Skeletal muscle cell (primary cell): ENCODE measurements around the gene IRF8.
"Not testable (repeated sequence)": the region's sequence is repeated elsewhere in the genome, so short reads cannot be mapped to it uniquely, and the experiment has no call there.

Experiments
- DNase-seq: peaks from one replicate; pipeline ENCODE4 v3.0.0-alpha.2; 2010; ENCODE audit warnings: low read depth
- H3K4me3 ChIP-seq: 2 replicates; pipeline ENCODE4 v1.5.1; 2011; ENCODE audit warnings: low read depth, mild to moderate bottlenecking, control low read depth, low read length, moderate library complexity

IRF8 gene

DNA sequence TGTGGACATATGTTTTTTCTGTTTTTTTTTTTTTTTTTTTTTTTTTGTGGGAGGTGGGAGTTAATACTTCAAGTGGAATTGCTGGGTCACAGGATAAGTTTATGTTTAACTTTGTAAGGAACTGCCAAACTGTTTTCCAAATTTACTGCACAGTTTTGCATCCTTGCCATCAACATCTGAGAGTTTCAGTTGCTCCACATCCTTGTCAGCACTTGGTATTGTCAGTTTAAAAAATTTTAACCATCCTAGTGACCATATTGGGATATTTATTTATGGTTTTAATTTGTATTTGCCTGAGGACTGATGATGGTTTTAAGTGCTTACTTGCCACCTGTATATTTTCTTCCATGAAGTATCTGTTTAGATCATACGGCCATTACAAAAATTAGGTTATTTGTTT is 34.0 kb upstream of the IRF8 start:
- no peak overlapping the region for H3K4me3 ChIP-seq
- DNase-seq = no peak

DNA sequence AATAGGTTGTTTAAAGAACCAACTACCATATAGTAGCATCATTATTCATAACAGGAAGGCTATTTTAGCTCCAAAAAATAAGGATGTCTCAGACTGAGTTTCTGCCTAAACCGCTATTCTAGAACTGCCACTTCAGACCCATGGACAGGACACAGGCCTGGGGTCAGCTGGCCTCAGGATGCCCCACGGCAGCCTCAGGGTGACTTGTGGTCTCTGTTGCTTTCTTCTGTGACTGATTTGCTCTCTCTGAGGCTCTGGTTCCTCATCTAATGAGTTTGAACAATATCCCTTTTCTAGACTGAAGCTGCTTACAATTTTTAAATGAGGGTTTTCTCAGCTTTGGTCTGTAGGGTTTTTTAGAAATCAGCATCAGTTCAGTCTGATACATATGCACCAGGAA is 31.8 kb upstream of the IRF8 start:
- H3K4me3 ChIP-seq = no peak overlapping the region
- no peak for DNase-seq

DNA sequence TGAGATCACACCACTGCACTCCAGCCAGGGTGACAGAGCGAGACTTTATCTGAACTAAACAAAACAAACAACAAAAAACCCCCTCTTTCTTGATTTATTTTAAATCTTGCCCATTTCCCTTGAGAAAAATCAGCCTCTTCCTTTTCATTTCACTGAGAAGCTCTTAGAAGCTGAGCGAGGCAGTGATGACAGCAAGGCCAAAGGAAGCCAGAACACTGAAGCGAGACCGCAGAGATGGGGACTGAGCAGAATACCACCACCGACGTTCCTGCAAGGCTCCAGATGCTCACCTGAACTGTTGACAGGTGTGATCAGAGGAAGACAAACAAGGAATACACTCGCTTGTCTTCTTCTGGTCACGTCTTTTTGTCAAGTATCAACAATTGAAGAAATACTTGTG is 30.5 kb upstream of the IRF8 start:
- DNase-seq = no peak
- no peak overlapping the region for H3K4me3 ChIP-seq

DNA sequence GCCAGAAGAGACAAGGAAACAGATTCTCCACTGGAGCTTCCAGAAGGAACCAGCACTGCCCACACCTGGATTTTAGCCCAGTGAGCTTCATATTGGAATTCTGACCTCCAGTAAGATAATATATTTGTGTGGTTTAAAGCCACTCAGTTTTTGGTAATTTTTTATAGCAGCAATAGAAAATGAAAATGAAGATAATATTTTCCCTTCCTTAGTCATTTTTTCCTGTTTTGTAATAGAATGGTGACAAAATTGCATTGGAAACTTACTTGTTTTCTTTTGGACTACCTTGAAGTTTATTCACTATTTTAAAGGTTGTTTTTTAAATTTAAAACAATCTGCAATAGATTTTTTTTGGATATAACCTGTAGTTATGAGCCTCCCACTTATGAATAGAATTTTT is 29.8 kb upstream of the IRF8 start:
- no peak for DNase-seq
- no peak overlapping the region for H3K4me3 ChIP-seq

DNA sequence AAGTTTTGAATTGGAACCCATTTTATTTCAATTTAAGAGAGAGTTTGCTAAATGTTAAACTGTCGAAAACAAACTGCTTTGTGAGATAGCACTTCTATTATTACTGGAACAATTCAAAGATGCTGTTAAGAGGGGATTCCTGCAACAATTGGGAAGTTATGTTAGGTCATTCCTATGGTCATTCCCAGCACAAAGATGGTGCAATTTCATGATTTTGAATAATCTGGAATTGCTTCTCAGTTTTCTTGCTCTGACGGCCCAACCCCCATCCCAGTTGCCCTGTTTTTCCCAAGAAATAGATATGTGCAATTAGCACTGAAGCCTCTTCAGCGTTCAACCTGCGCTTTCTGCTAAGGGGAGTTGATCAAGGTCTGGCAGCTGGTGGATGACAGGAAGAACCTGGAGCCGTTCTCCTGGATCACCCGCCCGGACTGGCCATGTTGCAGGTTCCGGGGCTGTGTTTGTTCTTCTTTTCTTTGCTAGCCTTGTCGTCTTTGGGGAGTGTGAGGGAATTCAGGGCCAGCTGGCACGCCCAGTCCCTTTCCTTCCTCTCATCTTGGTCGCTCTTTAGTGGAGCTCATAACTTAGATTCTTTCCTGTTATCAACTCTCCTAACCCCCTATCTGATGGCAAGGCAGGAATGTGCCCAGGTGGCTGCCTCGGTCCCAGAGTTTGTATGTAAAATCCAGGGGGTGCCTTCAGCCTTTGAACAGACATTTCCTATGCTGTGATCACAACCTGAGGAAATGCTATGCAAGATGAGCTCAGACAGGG is 29.0 kb upstream of the IRF8 start:
- H3K4me3 ChIP-seq = no peak overlapping the region
- DNase-seq = no peak

DNA sequence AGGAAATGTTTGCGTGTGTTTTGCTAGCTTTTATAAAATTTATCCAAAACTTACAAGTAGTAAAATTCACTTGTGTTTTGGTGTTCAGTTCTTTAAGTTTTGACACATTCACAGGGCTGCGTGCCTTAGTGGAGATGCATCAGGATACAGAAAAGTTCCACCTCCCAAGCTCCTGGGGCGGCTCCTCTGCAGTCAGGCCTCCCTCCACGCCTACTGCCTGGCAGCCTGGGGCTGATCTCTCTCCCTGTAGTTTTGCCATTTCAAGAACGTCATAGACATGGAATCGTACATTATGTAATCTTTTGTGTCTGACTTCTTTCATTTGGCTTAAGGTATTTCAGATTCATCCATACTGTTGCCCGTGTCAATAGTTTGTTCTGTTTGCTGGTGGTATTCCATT is 27.2 kb upstream of the IRF8 start:
- no peak for DNase-seq
- H3K4me3 ChIP-seq = no peak overlapping the region

DNA sequence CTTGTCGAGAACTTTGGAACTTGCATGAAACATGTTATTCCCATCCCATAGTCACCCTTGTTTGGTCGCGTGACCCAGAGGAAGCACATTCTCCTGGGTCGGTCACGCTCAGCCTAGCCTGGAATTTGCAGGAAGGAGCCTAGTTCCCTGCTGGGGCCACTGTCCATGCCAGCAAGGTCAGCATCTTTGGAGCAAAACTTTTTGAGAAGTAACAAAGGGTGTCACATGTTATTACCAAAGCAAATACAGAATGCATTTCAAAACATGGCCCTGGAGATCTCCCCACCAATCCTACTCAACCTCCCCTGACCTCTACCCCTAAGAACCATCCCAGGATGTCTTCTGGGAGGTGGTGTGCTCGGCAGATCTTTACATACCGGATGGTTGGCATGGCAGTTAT is 26.2 kb upstream of the IRF8 start:
- no peak overlapping the region for H3K4me3 ChIP-seq
- no peak for DNase-seq

DNA sequence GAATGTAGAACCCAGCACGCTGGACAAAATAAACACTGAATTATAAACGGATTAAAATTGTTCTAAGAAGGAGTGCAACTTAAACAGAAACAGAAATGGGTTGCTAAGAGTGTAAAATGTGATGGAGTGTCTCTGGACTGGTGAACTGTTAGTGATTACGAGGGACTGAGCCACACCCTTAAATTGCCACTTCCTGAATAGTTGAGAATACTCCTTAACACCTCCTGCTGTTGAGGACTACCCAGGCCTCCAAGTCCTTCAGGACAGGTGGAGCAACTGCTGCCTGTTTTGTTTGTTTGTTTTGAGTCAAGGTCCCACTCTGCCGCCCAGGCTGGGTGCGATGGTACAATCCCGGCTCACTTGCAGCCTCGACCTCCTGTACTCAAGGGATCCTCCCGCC is 25.8 kb upstream of the IRF8 start:
- H3K4me3 ChIP-seq = no peak overlapping the region
- no peak for DNase-seq

DNA sequence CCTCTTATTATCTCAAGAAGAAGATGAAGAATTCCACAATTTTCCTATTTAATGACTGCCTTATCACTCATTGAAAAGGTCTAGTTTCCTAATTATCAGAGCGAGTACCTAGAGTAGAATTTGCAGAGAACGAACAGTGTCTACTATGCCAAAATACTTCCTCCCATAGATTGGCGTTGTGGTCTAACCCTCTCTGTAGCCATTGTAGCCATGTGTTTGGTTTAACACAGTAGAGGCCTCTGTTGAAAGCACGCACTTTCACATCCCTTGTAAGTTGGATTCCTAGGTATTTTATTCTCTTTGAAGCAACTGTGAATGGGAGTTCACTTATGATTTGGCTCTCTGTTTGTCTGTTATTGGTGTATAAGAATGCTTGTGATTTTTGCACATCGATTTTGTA is 24.9 kb upstream of the IRF8 start:
- not testable (repeated sequence) for H3K4me3 ChIP-seq, DNase-seq

DNA sequence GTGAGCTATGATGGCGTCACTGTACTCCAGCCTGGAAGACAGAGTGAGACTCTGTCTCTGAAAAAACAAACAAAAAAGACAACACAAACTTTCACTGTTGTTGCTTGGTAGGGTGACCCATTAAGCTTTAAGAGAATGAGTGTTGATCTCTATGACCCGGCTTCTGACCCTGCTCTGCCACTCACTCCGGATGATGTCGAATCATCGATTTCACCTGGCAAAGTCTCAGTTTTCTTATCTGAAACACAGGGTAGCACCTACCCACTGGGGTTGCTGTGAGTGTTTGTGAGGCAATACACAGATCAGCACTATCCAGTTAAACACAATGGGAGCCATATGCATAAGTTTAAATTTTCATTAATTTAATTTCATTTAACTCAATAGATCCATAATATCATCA is 20.6 kb upstream of the IRF8 start:
- no peak overlapping the region for H3K4me3 ChIP-seq
- no peak for DNase-seq

DNA sequence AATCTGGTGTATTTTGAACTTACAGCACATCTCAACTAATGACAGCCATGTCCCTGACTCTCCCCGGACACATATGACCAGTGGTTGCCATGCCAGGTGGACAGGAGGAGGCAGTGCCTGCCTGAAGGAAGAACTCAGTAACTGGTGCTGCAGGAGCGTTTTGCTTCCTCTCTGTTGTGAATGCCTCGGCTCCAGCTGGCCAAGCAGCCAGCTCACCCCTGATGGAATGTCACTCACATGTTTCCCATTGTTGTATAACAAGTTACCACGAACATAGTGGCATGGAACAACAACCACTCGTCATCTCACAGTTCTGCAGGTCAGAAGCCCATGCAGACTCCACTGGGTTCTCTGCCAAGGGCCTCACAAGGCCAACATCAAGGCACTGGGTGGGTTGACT is 20.1 kb upstream of the IRF8 start:
- no peak overlapping the region for H3K4me3 ChIP-seq
- DNase-seq = peak; percentile 17

DNA sequence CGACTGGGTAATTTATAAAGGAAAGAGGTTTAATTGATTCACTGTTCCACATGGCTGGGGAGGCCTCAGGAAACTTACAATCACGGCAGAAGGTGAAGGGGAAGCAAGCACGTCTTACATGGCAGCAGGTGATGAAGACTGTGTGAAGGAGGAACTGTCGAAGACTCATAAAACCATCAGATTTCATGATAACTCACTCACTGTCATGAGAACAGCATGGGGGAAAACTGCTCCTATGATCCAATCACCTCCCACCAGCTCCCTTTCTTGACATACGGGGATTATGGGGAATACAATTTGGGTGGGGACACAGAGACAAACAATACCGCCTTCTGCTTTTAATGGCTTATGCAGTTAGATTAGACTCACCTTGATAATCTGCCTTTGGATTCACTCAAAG is 19.4 kb upstream of the IRF8 start:
- no peak for DNase-seq
- H3K4me3 ChIP-seq = no peak overlapping the region

DNA sequence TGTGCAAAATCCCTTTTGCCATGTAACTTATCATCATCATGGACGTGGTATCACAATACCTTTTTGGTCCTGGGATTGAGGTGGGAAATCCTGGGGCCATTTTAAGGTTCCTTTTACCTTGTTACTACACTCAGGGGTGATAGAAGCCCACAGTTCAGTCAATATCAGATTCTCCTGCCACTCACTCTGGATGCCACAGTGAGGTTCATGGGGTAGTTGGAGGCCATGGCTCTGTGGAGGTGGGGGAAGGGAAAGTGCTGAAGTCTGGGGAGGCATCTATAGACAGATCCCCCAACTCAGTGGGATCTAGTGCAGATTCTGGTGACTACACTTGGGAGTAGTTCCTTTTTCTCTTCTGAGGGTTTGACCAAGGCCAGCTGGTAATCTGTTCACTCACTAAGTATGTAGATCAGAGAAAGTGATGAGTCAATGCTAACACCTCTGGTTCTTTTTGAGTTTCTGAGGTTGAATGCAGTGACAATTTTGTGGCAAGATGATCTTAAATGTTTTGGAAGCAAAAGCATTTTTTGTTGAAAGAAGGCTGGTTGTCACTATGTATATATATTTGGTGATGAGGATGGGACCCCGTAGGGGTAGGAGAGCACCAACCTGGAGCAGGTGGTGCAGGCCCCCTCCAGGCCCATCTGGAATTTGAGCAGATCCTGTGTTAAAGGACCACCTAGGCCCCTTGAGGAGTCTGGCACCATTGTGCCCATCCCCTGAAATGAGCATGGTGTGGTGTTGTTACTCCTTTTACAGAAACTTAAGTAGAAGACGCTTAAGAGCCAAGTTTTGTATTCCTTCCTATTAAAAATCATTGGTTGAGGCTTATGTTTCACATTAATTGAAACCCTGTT is 18.8 kb upstream of the IRF8 start:
- H3K4me3 ChIP-seq = no peak overlapping the region
- DNase-seq = no peak

DNA sequence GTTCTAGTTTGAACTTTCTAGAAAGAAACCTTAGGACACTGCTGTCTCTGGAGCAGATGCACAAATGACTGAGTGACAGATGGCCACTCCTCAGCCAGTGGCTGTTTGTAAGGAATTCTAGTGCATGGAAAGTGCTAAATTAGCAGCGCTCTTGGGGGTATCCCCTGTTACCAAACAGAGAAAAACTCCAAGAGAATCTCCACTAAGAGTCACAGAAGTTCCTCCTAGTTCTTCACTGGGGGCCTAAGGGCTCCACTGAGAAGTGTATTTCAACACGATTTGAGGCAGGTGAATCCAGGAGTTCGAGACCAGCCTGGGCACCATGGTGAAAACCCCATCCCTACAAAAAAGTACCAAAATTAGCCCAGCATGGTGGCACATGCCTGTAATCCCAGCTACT is 18.1 kb upstream of the IRF8 start:
- DNase-seq = no peak
- H3K4me3 ChIP-seq = no peak overlapping the region

DNA sequence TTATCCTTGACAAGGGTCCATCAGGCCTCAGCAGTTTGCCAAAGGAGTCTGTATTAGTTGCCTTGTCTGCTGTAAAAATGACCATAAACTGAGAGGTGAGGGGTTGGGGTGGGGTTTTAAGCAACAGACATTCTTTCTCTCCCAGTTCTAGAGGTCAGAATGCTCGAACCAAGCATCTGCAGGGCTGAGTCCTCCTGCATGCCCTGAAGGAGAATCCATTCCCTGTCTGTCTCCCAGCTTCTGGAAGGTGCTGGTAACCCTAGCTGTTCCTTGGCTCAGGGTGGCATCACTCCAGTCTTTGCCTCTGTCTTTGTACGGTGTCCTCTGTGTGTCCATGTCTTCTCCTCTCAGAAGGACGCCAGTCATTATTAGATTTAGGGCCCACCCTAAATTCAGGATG is 17.5 kb upstream of the IRF8 start:
- DNase-seq = no peak
- H3K4me3 ChIP-seq = no peak overlapping the region

DNA sequence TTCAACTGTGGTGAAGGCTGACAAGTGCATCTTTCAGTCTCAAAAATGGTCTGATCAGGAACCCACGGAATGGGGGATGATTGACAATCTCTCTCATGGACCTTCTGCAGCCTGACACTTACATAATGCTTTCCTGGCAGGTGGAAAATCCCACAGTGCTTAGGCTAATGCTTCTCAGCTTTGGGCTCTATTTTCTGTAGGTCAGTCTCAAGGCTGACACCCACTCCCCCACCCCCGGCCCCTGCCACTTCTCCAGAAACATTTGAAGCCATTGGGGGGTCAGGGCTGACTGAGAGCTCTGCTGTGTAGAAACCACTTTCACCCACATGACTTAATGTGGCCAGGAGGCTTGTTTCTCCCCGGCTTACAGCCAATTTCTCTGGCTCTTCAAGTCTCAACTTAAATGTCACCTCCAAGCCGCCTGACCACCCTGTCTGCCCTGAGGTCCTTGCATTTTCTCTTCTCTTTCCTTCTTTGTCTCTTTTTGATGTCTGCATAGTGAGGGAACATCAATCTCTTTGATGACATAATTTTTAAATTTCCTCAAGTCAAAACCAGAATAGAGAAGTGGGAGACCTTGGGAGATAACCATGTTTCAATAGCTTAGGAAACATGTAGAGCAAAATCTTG is 16.7 kb upstream of the IRF8 start:
- H3K4me3 ChIP-seq = no peak overlapping the region
- no peak for DNase-seq

DNA sequence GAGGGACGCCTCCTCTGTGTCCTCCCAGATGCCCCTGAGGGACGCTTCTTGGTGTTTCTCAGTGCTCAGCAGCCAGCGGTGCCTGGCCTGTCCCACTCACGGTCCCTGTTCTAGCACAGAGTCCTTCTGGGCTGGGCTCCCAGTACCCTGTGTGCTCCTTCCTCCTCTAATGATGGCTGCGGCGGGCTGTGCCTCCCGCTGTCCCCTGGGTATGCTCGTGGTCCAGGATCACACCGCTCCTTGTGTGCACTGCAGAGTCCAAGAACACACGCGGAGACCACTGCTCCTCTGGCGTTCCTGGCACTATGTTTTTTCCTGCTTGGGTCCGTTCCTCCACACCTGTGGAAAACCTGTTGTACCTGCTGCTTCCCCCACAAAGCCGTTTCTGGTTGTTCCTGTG is 15.1 kb upstream of the IRF8 start:
- no peak for DNase-seq
- no peak overlapping the region for H3K4me3 ChIP-seq

DNA sequence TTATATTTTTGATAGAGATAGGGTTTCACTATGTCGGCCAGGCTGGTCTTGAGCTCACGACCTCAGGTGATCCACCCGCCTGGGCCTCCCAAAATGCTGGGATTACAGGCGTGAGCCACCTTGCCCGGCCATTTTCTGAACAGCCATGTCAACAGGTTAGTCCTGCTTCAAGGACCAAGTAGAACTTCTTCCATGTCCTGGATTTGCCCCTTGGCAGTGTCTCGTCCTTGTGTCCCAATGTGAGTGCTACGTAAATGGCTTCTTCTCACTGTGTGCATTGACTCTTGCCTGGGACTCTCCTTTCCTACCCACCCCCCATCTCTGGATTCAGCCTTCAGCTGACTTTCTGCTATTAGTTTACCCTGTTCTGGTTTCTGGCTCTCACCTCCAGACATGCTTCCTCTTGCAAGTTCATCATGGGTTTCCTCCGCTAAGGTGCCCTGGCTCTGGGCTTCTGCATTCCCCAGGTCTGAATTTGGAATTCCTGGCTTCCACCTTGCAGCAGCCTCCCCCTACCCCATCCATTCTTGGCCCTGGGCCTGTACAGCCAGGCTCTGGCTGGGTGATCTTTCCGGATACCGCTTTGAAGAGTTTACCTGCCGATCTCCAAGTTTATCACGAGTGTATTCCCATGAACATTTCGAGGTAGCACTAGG is 14.0 kb upstream of the IRF8 start:
- DNase-seq = no peak
- H3K4me3 ChIP-seq = no peak overlapping the region

DNA sequence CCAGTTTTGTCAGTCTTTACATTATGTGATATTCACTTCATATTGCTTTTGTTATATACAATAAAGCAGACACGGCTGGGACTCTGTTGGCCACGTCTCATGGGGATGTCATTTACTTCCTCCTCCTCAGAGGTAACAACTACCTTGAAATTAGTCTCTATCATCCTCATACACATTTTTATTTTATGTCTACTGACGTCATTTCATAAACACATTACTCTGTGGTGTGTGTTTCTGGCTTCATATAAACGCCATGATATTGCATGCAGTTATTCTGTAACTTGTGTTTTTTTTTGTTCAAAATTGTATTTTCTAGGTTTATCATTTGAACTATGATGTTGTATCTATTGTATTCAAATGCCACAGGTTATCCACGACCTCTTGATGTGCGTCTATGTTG is 13.4 kb upstream of the IRF8 start:
- no peak overlapping the region for H3K4me3 ChIP-seq
- DNase-seq = no peak
